Stimulated activated CD8-positive, alpha-beta memory T cell treated with anti-CD3 and anti-CD28 coated beads, Interleukin-4, amount 100 ng/mL, for 4 hours (primary cell): ENCODE measurements around the gene GTF2IRD1.
"Not testable (repeated sequence)": the region's sequence is repeated elsewhere in the genome, so short reads cannot be mapped to it uniquely, and the experiment has no call there.

Experiments used
- DNase-seq, 2 donors: peaks; one replicate each; pipeline ENCODE4 v3.0.0-alpha.2; 2020; ENCODE audit warnings: low read depth in 2 of 2, low spot score in 1 of 2

The GTF2IRD1 gene

GRCh38 chr7:74633451-74633921 lies 179.8 kb downstream of the GTF2IRD1 start:
- DNase-seq: no peak

DNA sequence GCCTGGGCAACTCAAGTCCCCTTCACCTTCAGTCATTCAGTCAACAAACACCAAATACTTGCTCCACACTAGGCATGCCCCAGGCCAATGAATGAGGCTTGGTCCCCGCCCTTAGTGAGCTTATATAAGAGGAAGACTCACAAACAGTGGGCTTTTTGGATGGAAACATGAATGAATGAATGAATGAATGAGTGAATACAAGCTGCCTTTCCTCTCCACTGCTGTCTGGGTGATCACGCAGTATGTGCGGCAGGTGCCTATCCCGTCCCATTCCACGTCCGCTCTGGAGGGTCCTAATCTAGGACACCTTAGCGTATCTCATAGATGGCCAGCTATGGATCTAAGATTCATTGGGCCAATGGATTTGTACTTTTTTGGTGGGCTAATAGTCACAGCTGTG lies 184.0 kb downstream of the GTF2IRD1 start:
- DNase-seq: no peak

DNA sequence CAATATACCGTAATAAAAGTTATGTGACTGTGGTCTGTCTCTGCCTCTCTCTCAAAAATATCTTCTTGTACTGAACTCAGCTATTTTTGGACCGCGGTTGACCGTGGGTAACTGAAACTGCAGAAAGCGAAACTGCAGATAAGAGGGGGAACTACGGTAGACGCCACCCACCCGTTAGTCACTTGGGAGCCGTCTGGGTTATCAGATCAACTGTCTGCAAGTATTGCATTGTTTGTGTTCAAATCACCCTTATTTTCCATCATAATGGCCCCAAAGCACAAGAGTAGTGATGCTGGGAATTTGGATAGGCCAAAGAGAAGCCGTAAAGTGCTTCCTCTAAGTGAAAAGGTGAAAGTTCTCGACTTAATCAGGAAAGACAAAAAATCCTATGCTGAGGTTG lies 196.3 kb downstream of the GTF2IRD1 start:
- peak; percentile 69 to 77 for DNase-seq

DNA sequence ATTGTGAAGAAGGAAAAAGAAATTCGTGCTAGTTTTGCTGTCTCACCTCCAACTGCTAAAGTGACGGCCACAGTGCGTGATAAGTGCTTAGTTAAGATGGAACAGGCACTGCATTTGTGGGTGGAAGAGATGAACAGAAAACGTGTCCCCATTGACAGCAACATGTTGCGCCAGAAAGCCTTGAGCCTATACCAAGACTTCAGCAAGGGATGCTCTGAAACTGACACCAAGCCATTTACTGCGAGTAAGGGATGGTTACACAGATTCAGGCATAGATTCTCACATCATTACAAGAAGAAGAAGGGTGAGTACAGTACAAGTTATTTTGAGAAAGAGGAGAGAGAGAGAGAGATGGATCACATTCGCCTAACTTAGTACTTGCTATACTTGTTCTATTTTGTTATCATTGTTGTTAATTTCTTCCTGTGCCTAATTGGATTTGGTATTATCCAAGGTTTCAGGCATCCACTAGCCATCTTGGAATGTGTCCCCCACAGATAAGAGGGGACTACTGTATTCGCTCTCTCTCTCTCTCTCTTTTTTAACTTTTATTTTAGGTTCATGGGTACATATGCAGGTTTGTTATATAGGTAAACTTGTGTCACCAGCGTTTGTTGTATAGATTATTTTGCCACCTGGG lies 196.9 kb downstream of the GTF2IRD1 start:
- not testable (repeated sequence) for DNase-seq

GRCh38 chr7:74651133-74651504 lies 197.4 kb downstream of the GTF2IRD1 start:
- not testable (repeated sequence) for DNase-seq
